KG1 (cell line): ENCODE measurements around the gene IGFBPL1.
"Not testable (repeated sequence)": the region's sequence is repeated elsewhere in the genome, so short reads cannot be mapped to it uniquely, and the experiment has no call there.

Source experiments
- DNase-seq: peaks from one replicate; lab custom pipeline; 2025; lab: John Stamatoyannopoulos, UW

IGFBPL1 gene, protein sequence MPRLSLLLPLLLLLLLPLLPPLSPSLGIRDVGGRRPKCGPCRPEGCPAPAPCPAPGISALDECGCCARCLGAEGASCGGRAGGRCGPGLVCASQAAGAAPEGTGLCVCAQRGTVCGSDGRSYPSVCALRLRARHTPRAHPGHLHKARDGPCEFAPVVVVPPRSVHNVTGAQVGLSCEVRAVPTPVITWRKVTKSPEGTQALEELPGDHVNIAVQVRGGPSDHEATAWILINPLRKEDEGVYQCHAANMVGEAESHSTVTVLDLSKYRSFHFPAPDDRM

DNA sequence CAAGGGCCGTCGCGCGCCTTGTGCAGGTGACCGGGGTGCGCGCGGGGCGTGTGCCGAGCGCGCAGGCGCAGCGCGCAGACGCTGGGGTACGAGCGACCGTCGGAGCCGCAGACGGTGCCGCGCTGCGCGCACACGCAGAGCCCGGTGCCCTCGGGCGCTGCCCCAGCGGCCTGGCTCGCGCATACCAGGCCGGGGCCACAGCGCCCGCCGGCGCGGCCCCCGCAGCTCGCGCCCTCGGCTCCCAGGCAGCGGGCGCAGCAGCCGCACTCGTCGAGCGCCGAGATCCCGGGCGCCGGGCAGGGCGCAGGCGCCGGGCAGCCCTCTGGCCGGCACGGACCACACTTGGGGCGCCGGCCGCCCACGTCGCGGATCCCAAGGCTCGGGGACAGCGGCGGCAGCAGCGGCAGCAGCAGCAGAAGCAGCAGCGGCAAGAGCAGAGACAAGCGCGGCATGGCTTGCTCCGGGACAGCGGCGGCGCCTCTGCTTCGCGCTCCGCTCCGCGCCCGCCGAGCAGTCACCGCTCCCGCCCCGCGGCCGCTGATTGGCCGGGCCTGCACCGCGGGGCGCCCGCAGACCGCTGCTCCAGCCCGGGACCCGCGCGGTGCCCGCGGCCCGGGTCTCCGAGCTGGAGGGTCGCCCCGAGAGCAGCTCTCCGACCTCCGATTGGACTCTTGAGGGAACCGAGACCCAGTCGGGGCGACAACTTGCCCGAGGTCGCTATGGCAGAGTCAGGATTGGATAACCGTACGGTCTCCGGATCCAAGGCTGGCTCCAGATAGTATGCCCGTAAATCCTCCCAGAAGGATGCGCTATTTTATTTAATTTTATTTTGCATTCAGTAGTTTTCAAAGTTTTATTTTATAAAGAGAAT is at the start of gene IGFBPL1:
Gene IGFBPL1 (minus strand): TSS at position 482 of the 871 bp plus-strand sequence. CDS start 30 bp downstream, at position 452.
- no peak for DNase-seq

DNA sequence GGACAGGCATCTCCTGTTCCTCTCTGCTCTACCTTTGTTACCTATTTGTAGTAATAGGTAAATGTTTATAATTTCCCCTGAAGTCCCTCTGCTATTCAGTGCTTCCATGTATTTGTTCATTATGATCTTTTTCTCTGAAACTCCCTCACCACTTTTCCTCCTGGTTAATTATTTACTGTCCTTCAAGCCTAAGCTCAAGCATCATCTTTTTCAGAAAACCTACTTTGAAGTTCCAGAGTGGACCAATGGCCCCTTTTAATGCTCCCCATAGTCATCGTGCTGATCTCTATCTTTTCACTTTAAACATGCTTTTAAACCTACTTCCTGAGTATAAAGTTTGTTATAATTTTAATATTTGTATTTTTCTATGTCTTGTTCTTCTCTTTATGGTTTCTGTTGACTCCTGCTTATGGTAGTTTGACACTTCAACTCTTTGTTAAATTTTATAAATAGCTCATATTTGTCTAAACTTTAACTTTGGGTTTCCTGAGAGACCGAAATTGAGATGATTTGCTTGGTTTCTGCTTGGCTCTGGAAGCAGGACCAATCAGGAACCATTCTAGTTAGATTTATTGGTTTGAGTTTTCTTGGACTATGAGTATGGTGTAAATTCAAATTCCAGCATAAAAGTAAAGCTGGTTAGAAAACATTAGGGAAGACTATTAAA is 48.5 kb upstream of the IGFBPL1 start:
- not testable (repeated sequence) for DNase-seq

DNA sequence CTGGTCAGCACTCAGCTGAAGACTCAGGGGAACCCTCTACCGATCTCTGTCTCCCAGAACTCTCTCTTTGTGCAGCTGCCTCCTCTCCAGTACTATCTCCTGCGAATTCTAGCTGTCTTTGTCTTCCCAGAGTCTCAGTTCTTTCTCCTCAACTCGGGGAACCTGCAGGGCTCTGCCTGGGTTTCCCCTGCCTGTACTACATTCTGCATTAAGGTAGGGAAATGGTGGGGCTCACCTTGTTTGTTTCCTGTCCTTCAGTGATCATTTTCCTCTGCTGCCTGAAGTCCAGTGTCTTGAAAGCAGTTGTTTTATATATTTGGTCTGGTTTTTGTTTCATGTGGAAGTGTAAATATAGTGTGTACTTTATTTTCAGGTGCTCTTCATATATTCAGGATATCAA is 43.1 kb upstream of the IGFBPL1 start:
- no peak for DNase-seq

DNA sequence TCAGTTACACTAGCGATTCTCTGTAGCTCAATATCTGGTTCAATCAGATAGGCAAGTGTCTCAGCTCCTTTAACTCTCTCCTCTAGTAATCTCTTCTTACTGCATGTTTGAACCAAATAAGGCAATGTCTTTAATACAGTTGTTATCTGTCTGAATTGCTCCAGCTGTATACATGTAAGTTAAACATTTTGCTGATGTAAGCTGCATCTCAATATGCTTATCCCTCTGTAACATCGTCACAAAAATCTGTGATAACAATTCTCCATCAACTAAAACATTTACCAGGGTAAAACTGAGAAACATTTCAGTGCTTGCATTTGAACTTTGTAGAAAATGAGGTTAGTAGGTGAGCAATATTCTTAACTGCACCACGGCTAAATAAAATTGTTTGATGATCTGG is 29.6 kb upstream of the IGFBPL1 start:
- no peak for DNase-seq

DNA sequence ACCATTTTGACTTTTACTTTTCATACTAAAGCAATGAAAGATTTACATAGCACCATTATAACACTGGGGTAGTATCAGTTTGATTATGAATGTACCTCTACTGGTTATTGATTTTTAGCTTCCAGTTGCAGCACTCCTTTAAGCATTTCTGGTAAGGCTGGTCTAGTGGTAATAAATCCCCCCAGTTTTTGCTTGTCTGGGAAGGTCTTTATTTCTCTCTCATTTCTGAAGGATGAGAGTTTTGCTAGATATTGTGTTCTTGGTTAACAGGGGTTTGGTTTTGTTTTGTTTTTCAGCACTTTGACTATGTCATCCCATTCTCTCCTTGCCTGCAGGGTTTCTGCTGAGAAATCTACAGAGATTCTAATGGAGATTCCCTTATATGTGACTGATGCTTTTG is 26.9 kb upstream of the IGFBPL1 start:
- DNase-seq = no peak

DNA sequence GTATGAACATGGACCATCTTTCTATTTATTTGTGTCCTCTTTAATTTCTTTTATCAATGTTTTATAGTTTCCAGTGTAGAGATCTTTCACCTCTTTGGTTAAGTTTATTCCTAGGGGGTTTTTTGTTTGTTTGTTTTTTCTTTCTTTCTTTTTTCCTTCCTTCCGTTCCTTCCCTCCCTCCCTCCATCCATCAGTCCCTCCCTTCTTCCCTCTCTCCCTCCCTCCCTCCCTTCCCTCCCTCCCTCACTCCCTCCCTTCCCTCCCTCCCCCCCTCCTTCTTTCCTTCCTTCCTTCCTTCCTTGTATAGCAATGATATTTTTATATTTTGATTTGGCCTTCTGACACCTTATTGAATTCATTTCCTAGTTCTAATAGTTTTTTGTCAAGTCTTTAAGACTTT is 23.4 kb upstream of the IGFBPL1 start:
- no peak for DNase-seq

DNA sequence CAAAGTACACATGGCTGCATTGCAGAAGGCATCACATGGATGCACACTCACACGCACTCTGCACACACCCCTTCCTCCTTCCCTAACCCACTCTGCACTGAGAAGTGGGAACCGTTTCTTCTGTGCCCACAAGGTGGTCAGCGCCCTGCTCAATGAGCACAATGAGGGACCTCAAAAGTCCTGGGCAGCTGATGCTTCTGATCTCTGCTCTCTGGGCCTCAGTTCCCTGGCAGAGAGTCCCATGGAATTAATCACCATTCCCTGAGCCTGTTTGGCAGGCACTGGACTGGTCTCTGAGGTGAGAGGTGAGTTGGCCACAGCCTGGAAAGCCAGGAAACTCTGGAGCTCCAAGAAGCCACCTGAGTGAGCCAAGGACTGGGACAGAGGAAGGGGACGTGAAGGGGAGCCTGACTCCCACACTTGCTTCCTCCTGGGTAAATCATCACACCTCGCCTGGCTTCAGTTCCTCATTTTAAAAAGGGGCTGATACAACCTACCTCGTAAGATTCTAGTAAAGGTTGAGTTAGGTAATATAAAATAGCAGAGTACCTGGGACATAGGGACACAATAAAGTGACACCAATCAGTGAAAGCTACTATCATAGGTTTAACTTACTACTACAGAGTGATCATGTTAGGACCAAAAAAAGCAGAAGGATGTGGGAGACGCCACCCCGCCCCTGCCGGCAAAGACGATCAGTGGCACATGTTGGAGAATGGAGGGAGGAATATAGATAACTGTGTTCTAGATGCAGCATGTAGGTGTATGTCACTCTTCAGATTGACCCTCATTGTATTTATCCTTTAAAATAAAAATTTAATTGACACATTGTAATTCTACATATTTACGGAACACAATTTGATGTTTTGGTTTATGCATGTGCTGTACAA is 21.1 kb upstream of the IGFBPL1 start:
- no peak for DNase-seq

DNA sequence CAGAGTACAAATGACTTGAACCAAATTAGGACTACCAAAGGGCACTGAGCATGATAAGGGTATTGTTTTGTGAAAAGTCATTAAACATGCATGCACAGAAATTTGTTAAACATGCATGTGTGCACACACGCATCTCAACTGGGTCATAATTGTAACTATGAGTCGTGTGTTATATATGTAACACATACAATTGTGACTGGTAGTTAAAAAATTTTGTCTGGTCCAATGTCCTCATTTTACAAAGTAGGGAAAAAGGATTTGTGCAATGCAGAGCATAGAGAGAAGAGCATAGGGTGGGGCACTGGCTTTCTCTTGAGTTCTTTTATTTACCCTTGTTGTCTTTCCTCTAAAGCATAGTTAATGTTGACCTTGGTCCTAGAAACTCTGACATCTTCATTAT is 19.3 kb upstream of the IGFBPL1 start:
- DNase-seq = no peak

DNA sequence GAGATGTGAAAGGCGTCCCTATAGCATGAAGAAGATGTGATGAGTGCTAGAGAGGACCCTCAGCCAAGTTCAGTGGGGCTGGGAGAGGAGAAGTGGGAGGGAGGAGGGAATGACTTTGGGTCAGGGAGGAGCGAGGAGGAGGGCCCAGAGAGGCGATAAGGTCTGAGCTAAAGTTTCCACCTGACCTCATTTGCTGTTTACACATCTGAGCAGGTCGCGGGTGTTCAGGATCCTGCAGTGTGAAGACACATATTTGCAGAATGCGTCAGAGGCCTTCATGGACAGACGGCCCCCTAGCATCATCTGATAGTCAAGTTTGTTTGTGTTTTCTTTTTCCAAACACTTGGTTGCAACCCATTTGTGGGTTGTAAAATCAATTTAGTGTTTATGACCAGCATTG is 18.9 kb upstream of the IGFBPL1 start:
- DNase-seq = no peak

DNA sequence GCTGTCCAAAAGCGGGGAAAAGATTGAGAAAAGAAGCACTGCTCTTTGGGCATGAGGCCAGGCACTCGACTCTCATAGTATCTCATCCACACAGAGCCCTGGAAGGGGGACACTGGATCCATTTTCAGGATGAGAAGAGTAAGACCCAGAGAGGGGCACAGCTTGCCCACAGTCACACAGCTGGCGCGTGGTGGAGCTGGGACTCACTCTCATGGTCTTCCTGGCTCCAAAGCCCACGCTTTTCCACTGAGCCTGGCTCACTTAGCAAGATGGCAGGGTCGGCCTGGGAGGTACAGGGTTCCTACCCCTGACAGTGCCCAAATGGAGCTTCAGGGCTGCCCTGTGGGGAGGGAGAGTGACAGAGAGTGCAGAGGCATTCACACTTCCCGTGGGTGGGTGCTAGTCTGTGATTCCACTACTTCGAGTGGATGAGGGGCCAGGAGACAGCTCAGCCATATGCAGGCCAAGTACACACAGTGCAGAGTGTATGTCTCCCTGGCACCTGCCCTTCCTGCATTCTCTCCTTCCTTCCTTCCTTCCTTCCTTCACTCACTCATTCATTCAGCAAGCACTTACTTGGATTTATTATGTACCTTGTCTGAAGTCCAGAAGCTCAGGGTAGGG is 18.3 kb upstream of the IGFBPL1 start:
- DNase-seq = no peak

DNA sequence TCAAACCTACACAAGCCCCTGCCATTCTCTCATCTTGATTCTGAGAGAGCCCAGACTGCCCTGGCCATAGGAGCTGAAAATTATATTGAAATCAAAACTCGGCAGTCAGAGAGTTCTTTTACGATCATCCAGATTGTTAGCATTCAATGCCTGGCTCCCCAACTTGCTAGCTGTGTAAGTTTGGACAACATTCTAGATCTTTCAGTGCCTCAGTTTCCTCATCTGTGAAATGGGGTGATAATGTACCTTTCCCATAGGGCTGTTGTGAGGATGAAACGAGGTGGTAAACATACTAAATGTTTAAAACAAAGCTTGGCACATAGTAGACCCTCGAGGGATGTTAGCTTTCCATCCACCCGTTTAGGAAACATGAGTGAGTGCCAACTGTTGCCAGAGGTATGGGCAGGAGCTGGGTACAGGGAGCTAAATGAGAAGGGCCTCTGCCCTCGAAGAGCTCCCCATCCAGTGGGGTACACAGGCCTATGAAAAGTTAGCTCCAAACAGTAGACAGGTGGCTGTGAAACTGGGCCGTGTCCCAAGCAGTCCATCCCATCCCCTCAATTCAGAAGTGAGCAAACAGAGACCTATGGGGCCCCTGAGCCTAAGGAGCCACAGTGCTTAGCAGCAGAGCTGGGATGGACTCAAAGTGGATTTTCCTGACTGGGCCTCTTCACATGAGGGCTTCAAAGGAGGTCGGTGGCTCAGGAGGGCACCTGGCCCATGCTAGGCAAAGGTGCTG is 17.3 kb upstream of the IGFBPL1 start:
- DNase-seq = no peak

DNA sequence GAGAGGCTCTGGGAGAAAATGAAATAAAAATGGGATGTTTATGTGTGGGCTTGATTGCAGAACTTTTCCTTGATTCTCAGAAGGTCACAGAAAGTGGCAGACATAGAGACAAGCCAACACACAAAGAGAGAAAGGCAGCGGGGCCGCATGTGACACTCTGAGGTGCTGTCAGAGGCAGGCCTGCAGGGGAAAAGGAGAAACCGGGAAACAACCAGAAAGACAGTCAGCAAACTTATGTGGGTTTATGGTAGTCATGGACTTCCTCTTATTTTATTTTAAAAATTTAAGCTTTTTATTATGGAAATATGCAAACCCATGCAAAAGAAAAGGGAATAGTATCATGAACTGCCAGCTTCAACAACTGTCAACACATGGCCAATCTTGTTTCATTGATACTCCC is 16.3 kb upstream of the IGFBPL1 start:
- no peak for DNase-seq

DNA sequence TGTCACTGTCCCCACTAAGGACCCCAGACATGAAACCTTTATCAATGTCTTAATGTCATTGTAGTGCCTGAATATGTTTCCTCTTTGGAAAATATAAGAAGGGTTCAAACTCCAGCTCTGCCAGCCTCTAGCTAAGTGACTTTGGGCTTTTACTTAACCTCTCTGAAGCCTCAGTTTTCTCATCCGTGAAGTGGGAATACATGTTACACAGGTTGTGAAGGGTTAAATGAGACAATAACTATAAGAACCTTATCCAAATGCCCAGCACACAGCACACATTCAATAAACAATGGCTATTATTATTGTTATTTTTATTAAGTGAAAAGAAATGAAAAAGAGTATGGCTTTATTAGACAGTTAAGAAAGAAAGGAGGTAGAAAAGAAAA is 15.7 kb upstream of the IGFBPL1 start:
- no peak for DNase-seq

DNA sequence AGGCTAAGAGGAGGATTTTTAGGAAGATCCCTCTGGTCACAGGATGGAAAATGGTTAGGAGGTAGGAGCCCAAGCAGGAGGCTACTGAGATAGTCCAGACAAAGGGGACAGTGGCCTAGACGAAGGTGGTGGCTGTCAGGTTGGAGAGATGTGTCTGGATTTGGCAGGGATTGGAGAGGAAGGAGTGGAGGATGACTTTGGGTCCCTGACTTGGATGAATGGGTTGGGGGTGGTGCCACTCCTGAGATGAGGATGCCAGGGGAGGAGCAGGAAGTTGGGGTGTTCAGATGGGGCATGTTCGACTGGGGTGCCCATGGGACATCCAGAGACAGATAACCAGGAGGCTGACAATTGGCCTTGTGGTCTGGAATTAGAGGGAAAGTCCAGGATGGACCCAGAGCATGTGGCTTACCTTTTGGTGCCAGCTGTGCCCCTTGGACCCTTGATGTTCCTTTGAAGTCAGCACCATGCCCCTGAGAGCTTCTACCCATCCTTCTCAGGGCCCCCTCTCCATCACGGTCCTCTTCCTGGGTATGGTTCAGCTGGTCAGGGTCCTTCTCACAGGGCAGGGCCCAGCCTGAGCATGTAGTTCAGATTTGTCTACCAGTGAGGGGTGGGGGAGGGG is 15.1 kb upstream of the IGFBPL1 start:
- DNase-seq = no peak

DNA sequence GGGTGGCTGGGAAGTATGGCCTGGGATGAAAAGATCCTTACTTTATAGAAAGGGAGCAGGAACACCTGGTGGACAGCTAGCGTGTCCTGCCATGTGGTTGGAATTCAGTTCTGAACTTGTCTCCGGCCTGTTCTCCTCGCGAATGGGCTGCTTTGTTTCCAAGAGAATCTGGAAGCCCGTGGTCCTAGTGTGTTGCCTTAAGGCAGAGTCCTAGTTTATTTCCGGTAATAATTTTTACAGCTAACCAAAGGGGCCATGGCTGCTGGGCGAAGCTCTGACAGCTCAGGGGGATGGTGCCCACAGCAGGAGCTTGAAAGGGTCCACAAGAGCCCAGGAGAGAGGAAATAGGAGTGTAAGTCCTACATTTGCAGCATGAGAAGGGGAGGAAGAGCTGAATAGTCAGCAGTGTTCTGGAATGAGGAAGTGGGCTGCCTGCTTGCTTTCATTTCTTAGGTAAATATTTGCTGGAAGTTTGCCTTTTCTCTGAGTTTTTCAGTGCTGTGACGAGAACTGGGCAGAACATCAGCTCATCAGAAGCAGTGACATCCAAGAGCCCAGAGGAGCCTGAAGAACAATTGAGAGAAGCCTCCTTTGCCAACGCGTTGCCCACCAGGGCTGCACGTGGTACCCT is 13.1 kb upstream of the IGFBPL1 start:
- no peak for DNase-seq

DNA sequence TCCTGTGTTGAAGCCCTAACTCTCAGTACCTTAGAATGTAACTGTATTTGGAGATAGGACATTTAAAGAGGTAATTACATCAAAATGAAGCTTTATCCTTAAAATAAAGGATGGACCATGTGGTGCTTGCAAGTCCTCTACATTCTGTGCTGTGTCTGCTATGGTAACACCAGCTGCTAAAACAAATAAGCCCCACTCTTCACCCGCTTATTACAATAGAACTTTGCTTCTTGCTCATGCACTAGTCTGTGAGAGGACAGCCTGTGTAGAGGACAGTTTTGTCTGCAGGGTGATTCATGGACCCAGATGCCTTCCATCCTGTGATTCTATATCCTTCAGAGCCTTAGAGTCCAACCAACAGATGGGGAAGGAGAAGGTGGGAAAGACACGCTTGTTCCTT is 12.5 kb upstream of the IGFBPL1 start:
- DNase-seq = no peak

DNA sequence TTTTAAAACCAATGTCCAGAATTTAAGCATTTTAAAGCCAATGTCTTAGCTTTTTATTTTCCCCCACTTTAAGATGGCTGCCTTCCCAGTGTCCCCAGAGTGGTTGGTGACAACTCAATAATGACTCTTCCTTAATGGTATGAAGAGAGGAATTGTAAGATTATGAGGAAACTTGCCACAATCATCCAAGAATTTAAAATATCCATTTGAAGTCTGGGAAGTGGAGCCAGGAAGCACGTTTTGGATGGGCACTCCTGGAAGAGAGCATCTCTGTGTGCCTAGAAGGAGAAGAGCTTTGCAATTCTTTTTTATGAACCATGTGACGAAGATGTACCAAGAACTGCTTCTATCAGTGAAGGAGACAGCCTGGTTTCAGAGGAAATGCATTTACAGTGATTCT is 11.3 kb upstream of the IGFBPL1 start:
- DNase-seq = no peak

DNA sequence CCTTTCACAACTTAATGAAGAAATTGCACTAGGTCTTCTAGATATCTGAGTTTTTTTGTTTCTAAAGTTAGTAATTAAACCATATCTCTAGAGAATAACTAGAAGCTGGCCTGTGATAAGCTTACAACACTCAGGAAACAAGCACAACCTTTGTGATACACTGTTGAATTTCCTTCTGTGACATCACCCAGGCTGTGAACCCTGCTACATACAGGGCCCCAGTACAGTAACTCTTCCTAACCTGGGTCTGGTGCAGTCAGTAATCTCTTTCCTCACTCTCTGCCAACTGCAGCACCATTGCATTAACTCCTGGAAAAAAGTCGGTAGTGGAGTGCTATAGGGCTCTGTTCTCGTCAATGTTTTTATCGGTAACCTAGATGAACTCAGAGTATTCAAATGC is 10.6 kb upstream of the IGFBPL1 start:
- DNase-seq = no peak

DNA sequence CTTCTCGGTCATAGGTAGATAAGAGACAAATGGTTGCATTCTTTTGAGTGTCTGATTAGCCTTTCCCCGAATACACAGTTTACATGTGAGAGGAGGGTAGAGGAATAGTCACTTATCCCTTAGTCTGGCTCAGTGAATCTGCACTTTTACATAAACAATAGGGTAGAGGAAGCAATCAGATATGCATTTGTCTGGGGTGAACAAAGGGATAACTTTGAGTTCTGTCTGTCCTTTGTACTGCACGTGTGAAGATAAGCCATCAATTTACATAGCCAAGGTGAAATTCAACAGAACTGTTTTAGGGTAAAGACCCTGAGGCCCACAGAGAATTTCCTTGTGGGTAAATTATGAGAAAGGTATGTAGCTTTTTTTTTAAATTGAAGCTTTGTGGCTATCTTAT is 10.1 kb upstream of the IGFBPL1 start:
- DNase-seq = no peak
